HL-60 (cell line): ENCODE results near the gene AK1.
A peak's percentile ranks its signal among the peaks of the same experiment; 100 is the strongest.

Experiments used
- DNase-seq, 2 experiments: peaks; one replicate each; pipeline ENCODE4 v3.0.0-alpha.2; 2010 to 2020; ENCODE audit warnings: low read depth in 1 of 2, low spot score in 1 of 2
- H3K27ac ChIP-seq: fragments of 250-450 bp; sonication (Bioruptor Pico); replicated peaks from 2 replicates; pipeline ENCODE4 v1.5.1; 2020; ENCODE audit warnings: mild to moderate bottlenecking, moderate library complexity
- H3K27me3 ChIP-seq: fragments of 250-450 bp; sonication (Bioruptor Pico); 2 replicates; pipeline ENCODE4 v1.5.1; 2021; ENCODE audit warnings: mild to moderate bottlenecking, moderate library complexity; ENCODE audit not compliant: insufficient read depth, poor library complexity, severe bottlenecking
- H3K4me3 ChIP-seq: replicated peaks from 2 replicates; pipeline ENCODE4 v1.5.1; 2011; ENCODE audit warnings: mild to moderate bottlenecking, control low read depth, low read length; ENCODE audit not compliant: insufficient read depth
- CTCF ChIP-seq: IDR thresholded peaks from one replicate; pipeline ENCODE4 v1.5.1; 2011; ENCODE audit warnings: low read length, control low read depth, inconsistent platforms; ENCODE audit not compliant: insufficient read depth
- GABPA ChIP-seq: IDR thresholded peaks from 2 replicates; pipeline ENCODE4 v1.6.1; 2012; ENCODE audit warnings: low read depth
- POLR2AphosphoS5 ChIP-seq: IDR thresholded peaks from 2 replicates; pipeline ENCODE4 v1.6.1; 2012; ENCODE audit warnings: low read depth
- SPI1 ChIP-seq: IDR thresholded peaks from 2 replicates; pipeline ENCODE4 v1.6.1; 2012; ENCODE audit warnings: low read depth, mild to moderate bottlenecking, borderline replicate concordance
- TF ChIP-seq, protein P1 (sequence below): IDR thresholded peaks from 2 replicates; pipeline ENCODE4 v1.6.1; 2012; ENCODE audit warnings: low read depth; ENCODE audit not compliant: insufficient replicate concordance

AK1 gene

DNA sequence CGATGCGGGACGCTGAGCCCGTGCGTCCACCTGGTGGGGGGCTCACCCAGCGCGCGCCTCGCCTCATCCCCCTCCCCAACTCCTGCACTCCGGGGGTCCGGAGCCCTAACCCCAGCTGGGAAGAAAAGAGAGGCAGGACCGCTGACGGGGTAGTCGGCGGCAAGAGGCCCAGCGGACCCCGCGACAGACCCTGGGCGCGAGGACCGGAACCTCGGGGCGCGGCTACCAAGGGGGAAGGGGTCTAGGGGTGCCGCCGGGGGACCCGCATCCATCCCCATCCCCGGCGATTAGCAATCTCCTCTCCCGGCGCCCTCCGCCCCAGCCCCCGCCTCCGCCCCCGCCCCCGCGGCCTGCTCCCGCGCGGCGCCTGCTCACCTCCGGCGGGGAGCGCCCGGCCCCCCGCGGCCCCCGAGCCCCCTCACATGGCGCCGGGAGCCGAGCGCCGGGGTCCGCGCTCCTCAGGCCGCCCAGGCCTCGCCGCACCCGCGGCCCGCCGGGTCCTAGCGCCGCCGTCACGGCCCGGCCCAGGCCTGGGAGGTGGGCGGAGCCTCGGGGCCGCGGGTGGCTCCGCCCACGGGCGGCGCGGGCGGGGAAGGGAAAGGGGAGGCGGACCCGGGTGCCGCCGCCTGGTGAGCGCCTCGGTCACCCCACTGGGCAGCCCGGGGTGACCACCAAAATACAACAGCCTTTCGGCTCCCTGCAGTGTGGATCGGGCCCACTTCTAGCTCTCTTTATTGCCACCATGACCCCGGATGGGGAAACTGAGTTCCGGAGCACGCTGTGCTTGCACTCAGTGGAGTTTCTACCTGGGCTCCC lies 21.9 kb upstream of the AK1 start, which contains the start of gene ST6GALNAC6:
Gene ST6GALNAC6, minus strand, starts transcription at position 476 of the 816 bp plus-strand sequence. CDS start 1,622 bp downstream, outside the sequence.
- TF ChIP-seq SPI1, result no peak
- no peak for TF ChIP-seq POLR2AphosphoS5
- TF ChIP-seq, protein P1, sequence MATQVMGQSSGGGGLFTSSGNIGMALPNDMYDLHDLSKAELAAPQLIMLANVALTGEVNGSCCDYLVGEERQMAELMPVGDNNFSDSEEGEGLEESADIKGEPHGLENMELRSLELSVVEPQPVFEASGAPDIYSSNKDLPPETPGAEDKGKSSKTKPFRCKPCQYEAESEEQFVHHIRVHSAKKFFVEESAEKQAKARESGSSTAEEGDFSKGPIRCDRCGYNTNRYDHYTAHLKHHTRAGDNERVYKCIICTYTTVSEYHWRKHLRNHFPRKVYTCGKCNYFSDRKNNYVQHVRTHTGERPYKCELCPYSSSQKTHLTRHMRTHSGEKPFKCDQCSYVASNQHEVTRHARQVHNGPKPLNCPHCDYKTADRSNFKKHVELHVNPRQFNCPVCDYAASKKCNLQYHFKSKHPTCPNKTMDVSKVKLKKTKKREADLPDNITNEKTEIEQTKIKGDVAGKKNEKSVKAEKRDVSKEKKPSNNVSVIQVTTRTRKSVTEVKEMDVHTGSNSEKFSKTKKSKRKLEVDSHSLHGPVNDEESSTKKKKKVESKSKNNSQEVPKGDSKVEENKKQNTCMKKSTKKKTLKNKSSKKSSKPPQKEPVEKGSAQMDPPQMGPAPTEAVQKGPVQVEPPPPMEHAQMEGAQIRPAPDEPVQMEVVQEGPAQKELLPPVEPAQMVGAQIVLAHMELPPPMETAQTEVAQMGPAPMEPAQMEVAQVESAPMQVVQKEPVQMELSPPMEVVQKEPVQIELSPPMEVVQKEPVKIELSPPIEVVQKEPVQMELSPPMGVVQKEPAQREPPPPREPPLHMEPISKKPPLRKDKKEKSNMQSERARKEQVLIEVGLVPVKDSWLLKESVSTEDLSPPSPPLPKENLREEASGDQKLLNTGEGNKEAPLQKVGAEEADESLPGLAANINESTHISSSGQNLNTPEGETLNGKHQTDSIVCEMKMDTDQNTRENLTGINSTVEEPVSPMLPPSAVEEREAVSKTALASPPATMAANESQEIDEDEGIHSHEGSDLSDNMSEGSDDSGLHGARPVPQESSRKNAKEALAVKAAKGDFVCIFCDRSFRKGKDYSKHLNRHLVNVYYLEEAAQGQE, result no peak
- TF ChIP-seq CTCF, result no peak
- peak; percentile 39; the same call in 1 of the 2 replicates for TF ChIP-seq GABPA
- H3K27ac ChIP-seq, result peak within 1 kb of the TSS; percentile 9; the same call in 1 of the 2 replicates
- no peaks in the 10 kb centered on the region for H3K27me3 ChIP-seq
- peak within 1 kb of the TSS; percentile 80 for H3K4me3 ChIP-seq
- DNase-seq, result peak; percentile 41 to 59

- no peak overlapping the region for H3K27ac ChIP-seq
- TF ChIP-seq POLR2AphosphoS5 (no peak), GABPA (no peak), CTCF (no peak), SPI1 (no peak)
- TF ChIP-seq, protein P1, result no peak
- H3K4me3 ChIP-seq, result peak overlapping the region; percentile 80
- DNase-seq, result no peak
- H3K27me3 ChIP-seq, result no peaks in the 10 kb centered on the region
These were observed 21.1 kb upstream of the AK1 start for GRCh38 chr9:127898433-127899127.

DNA sequence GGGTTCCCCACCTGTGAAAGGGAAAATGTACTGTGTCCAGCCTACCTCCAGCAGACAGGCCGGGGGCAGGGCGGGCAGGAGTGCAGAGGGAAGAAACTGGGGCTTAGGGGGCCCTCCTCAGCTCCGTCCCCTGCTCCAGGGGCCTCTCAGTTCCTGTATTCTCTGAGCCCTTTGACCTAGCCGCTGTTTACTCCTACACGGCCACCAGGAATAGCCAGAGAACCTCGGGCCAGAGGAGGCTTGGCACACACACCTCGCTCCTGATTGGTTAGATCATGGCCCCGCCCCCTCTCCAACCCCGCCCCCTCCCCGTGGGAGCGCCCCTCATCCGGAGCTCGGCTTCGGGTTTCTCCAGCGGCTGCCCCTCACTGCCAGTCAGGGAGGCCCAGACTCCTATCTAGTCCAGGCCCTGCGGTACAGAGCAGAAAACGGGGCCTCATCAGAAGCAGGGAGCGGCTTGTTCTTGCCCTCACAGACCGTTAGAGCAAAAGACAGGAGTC lies 19.8 kb upstream of the AK1 start:
- TF ChIP-seq, protein P1, result no peak
- TF ChIP-seq GABPA (no peak), CTCF (no peak), SPI1 (no peak), POLR2AphosphoS5 (no peak)
- Histone ChIP-seq H3K4me3 (no peak overlapping the region), H3K27ac (no peak overlapping the region), H3K27me3 (no peaks in the 10 kb centered on the region)
- no peak for DNase-seq
